ENCODE results near the gene SERPINI1. TPM values are rescaled to one million over a fixed set of nuclear protein-coding genes. Genes with fewer than 3 reads are reported as not detected.

Gene SERPINI1, protein sequence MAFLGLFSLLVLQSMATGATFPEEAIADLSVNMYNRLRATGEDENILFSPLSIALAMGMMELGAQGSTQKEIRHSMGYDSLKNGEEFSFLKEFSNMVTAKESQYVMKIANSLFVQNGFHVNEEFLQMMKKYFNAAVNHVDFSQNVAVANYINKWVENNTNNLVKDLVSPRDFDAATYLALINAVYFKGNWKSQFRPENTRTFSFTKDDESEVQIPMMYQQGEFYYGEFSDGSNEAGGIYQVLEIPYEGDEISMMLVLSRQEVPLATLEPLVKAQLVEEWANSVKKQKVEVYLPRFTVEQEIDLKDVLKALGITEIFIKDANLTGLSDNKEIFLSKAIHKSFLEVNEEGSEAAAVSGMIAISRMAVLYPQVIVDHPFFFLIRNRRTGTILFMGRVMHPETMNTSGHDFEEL
- polyA plus RNA-seq (ENCODE audit: insufficient read depth in 1 of 5, insufficient read length in 5 of 5, low replicate concordance in 1 of 5): 10 to 100 TPM in 4 of 5 donors, 1 to 10 TPM in 1; 9.9 to 17.6 (median 15.9) TPM
- long read RNA-seq, donor 1, transcript SERPINI1-202 (9 exons, 1,890 nt): major isoform, 7 of 12 reads
- long read RNA-seq, donor 1, partial matches to known transcripts: 5 of 12 reads
- long read RNA-seq, donor 1, other reads (novel, unspliced or antisense): 0 of 12 reads
- long read RNA-seq, donor 2, transcript SERPINI1-202 (9 exons, 1,890 nt): major isoform, 6 of 6 reads
- long read RNA-seq, donor 2, partial matches to known transcripts: 0 of 6 reads
- long read RNA-seq, donor 2, other reads (novel, unspliced or antisense): 0 of 6 reads
- long read RNA-seq, donor 3, partial matches to known transcripts: 0 of 3 reads
- long read RNA-seq, donor 3, other reads (novel, unspliced or antisense): 0 of 3 reads
- long read RNA-seq, donor 4, partial matches to known transcripts: 0 of 6 reads
- long read RNA-seq, donor 4, other reads (novel, unspliced or antisense): 0 of 6 reads
- long read RNA-seq, donor 5, transcript SERPINI1-202 (9 exons, 1,890 nt): major isoform, 6 of 17 reads
- long read RNA-seq, donor 5, partial matches to known transcripts: 8 of 17 reads
- long read RNA-seq, donor 5, other reads (novel, unspliced or antisense): 0 of 17 reads
- long read RNA-seq, donor 6, transcript SERPINI1-202 (9 exons, 1,890 nt): major isoform, 6 of 6 reads
- long read RNA-seq, donor 6, partial matches to known transcripts: 0 of 6 reads
- long read RNA-seq, donor 6, other reads (novel, unspliced or antisense): 0 of 6 reads
- long read RNA-seq, donor 7, transcript SERPINI1-202 (9 exons, 1,890 nt): major isoform, 5 of 6 reads
- long read RNA-seq, donor 7, partial matches to known transcripts: 0 of 6 reads
- long read RNA-seq, donor 7, other reads (novel, unspliced or antisense): 0 of 6 reads
- long read RNA-seq, donor 8, partial matches to known transcripts: 0 of 1 reads
- long read RNA-seq, donor 8, other reads (novel, unspliced or antisense): 0 of 1 reads

DNA sequence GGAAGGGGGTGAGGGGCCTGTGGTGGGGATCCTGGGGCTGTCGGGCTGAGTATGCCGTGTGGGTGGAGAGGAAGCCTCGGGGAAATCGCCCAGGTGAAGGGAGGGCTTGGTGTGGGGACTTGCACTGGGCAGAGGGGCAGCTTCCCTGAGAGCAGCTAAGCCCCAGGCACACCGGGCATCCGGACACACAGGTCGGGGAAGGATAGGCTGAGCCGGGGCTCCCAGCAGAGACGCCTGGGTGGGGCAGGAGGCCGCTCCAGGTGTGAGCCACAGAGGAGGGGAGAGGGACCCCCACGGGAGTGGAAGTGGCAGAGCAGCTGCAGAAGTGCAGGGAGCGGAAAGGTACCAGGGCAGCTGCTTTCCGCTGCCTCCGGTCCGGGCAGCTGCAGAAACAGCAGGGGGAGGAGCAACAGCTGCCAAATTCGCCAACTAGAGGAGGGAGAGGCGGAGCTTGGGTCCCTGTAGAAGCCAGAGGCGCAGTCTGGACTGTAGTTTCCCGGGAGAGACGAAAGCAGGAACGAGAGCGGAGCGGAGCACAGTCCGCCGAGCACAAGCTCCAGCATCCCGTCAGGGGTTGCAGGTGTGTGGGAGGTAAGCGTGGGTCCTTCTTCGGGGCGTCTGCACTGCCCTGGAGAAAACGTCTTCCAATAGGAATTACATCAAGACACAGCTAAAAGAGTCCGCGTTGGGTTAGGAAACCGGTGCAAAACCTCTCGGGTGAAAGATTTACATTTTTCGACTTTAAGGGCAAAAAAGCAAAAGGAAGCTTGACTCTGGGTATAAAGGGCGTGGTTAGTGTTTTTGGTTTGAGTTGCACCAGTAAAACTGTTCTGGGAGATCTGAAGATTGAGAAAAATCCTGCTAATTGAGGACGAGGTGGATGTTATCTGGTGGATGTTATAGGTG lies at the start of gene SERPINI1:
Gene SERPINI1, plus strand, starts transcription at position 489 of the 906 bp plus-strand sequence. CDS start 53,408 bp downstream, outside the sequence.
- peak; percentile 83 to 87 for DNase-seq

DNA sequence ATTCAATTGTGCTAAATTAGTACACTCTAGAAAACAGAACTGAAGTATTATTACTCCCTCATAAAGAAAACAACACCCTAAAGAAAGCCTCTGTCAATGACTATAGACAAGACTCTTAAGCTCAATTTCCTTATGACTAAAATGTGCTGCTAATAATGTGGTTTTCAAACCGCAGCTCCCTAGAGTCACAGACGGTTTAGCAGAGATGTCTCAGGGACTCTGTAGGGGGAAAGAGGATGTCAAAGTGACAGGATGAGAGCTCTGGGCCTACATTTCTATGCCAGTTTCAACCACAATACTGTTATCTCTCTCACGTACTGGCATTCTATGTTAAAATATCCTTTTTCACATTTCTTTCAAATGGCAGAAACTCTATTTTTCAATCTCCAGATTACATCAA lies 44.2 kb upstream of the SERPINI1 start:
- DNase-seq: no peak

DNA sequence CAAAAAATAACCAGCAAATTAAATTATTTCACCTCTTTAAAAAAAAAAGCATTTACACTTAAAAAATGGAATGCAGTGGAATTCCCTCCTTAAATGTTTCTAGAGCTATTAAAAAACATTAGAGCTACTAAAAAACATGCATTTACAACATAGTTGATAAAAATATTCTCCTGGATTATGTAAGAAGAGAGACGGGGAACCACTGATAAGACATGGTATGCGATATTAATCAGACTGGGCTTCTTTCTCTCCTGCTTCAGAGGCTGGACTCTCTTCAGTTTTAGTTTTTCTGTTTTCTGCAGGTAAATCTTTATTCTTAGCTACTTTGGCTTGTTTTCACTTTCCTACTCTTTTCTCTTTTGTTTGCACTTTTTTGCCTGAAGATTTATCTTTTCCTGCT lies 41.4 kb upstream of the SERPINI1 start:
- no peak for DNase-seq

DNA sequence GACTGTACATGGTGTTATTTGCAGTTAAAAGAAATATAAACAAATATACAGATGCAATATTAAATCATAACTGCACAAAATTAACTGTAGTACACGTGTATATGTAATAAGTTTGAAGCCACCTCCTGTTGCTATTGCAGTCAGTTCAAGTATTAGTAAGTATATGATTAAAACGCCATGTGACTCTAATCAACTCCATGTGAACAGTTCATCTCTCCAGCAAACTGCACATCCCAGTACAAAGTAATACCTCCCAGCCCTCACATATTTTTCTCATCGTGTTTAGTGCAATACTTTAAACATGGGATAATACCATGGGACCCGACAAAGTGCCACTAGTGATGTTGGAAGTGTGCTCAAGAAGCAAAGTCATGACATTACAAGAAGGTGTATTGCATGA lies 35.5 kb upstream of the SERPINI1 start:
- no peak for DNase-seq

DNA sequence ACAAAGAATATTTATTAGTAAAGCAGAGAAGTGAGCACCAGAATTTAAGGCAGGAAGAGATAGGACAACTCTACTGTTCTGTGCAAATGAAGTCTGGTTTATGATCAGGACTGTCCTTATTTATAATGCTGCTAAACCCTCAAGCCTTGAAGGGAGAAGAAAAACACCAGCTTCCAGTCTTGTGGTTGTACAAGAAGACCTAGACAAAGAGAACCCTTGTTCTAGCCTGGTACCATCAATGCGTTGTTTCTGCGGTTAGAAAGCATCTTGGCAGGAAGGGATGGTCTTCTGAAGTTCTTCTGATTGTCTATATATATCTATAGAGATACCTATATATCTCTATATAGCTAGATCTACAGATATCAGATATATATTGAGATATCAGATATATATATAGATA lies 34.6 kb upstream of the SERPINI1 start:
- no peak for DNase-seq

DNA sequence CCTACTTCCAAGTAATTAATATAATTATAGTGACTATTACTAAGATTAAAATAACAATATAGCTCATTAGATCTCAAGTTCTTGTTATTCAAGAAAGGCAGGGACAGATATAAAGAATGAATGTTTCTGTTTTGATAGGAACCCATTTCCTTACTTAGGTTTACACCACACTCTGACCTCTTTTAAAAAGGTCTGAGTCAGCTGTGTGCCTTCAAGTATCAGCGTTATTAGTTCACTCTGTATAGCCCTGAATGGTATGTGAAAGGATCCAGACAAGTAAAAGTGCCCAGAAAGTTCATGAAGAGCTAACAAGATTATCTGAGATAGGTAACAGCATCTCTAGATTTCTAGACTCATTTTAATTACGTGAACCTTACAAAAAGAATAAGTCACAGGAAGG lies 29.7 kb upstream of the SERPINI1 start:
- DNase-seq: no peak

DNA sequence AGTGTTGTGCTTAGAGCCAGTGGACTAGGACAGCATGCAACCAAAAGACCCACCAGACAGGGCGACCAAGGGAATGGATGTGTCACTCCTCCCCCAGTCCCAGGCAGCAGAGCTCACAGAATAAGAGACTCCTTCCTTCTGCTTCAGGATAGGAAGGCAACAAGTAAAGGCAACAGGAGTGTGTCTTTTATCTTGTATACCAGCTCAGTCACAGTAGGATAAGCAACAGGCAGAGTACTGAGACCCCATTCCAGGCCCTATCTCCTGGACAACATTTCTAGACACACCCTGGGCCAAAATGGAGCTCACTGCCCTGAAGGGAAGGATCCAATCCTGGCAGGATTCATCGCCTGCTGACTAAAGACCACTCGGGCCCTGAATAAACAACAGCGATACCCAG lies 25.8 kb upstream of the SERPINI1 start:
- no peak for DNase-seq

DNA sequence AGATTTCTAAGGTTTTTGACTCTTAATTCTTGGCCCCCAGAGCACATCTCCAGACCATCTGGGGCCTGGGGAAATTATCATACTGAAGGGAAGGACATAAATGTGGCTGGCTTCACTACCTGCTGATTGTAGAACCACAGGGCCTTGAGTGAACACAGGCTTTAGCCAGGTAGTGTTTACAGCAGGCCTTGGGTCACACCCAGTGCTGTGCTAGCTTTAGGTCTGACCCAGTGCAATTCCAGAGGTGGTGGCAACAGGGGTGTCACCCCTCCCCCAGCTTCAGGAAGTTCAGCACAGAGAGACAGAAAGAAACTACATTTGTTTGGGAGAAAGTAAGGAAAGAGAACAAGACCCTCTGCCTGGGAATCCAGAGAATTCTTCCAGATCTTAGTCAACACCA lies 25.0 kb upstream of the SERPINI1 start:
- DNase-seq: no peak

DNA sequence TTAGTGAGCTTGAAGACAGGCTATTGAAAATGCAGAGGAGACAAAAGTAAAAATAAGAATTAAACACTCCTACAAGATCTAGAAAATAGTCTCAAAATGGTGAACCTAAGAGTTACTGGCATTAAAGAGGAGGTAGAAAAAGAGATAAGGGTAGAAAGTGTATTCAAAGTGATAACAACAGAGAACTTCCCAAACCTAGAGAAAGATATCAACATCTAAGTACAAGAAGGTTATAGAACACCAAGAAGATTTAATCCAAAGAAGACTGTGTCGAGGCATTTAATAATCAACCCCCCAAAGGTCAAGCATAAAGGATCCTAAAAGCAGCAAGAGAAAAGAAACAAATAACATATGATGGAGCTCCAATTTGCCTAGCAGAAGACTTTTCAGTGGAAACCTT lies 24.1 kb upstream of the SERPINI1 start:
- DNase-seq: no peak

DNA sequence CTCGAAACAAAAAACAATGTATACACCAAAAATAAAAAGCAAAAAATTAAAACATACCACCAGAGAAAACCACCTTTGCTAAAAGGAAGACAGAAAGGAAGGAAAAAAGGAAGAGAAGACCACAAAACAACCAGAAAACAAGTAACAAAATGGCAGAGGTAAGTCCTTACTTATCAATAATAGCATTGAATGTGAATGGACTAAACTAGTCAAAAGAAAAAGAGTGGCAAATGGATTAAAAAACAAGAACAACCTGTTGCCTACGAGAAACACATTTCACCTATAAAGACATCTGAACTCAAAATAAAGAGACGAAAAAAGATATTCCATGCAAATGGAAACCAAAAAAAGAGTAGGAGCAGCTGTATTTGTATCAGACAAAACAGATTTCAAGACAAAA lies 23.1 kb upstream of the SERPINI1 start:
- no peak for DNase-seq

DNA sequence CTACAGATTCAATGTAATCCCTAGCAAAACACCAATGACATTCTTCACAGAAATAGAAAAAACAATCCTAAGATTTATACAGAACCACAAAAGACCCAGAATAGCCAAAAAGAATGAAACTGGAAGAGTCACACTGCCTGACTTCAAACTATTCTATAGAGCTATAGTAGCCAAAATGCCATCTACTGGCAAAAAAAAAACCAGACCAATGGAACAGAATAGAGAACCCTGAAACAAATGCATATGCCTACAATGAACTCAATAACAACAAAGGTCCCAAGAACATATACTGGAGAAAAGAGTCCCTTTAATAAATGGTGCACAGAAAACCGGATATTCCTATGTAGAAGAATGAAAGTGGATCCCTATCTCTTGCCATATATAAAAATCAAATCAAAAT lies 20.6 kb upstream of the SERPINI1 start:
- DNase-seq: no peak

DNA sequence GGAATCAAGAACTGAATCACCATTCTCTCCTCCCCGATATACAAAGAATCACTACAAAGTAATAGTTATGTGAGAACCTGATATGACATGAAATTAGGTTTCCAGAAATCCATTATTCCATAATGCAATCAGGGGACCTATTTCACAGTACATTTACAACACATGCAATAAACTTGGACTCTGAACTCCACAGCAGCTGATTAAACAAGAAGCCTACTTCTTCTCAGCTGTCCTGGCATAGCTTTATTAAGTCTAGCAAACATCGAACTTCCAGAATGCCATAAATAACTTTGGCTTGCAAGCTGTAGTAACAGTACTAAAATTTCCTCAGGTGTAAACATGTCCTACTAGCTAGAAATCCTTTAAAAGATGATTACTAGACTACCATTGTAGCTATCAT lies 18.6 kb upstream of the SERPINI1 start:
- no peak for DNase-seq

DNA sequence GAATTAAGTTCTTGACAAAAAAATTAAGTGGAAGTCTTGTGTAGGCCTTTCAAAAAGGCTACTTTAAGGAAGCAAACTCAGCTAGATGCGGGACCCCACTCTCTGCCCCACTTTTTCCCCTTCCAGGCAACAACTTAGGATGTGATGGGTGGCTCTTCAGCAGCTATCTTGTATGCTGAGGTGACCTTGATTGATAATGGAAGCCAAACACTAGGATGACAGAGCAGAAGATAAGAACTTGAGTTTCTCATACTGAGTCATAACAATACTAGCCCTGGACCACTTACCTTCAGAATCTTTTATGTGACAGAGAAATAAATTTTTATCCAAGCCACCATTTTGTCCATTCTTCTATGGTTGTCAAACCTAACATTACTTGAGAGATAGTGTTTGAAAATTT lies 16.9 kb upstream of the SERPINI1 start:
- no peak for DNase-seq

DNA sequence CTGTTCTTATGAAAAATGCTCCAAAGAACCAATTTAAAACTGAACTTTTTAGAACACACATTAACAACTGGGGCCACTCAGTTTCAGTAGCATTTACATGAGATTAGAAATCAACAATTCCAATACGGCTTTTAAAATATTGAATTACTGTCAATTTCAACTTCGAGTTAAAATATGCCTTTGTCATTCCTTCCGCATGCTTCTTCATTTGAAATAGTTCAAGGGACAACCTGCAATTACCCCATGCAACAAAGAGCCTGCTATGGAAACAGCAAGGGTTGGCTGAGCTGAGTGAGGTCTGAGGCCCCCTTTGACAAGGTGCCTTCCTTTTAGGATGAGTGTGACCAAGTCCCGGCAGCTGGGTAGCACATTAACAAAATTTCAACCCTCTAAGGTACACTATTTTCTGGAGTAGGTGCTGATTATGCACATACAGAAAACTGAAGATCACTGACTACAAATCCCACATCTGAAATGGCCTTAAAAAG lies 12.5 kb upstream of the SERPINI1 start:
- no peak for DNase-seq

DNA sequence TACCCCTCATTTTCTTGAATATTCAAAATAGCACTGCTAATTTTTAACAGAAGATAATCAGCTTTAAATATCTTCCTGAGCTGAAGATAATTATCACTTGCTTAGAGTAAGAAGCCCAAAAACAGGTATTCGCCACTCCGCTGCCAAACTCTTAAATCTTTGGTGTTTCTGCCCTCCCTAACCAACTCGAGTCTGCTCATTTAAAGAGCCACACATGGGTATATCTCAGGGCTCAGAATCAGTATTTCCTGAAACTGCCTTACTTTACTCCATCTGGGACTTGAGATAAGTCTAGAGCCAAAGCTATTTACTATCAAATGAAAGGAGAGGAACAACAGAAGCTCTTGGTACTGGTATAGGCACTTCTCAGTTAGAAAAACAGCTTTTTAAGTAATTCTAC lies 11.6 kb upstream of the SERPINI1 start:
- no peak for DNase-seq

DNA sequence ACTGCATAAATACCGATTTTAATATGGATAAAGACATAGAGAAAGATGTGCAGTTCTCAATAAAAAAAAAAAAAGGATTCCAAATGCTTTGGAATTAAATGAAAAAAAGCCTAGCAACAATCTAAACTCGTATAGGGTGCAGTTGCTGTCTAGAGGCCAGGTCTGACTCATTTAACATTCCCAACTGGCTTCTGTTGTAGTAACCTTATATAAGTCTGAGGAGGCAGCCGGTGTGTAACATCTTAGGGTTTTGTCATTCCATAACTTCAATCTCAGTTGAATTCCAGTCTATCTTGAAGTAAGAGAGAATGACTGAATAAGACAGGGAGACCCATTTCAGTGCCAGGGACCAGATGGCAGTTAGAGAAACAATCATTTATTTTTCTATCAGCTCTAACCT lies 7.3 kb upstream of the SERPINI1 start:
- DNase-seq: no peak

DNA sequence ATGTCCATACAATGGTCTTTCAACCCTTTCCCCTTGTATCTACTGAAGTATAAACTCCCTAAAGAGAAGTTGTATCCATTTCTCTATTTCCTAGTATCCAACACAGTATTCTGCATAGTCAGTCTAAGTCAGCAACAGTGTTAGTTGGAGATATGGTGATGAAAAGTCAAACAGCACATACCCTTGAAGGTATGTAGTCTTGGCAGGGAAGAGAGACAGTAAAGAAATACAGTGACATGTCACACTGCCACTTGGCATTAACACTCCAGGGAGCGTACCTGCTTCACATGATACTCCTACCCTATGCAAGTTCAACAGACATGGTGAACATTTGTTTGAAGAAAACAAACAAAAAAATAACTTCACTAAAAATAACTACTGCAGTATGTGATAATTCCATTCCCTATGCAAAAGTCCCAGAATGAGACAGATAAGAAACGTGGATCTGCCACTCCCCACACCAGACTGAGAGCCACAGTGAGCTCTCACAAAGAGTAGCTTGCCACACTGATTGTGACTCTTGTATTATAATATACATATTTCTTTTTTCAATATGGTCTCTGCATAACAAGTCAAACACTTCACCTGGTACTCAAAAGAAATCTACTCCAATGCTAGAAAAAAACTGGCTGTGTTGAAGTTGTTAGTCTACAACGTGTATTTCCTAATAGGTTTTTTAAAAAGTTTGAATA lies 6.7 kb upstream of the SERPINI1 start:
- DNase-seq: no peak

DNA sequence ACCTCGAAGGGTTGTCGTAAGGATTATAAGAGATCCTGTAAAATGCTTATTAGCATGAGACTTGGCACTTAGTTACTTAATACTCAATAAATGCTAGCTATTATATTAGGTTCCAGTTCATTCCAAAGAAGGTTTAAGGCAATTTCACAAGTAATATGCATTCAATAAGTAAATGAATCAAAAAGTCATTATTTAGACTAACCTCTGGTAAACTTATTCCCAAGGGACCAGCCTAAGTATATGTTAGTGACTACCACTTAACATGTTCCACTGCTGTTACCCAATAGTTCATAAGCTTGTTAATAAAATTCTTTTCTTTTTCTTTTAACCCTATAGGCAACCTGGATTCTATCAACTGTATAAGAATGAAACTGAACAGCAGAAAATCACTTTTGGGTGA lies 5.9 kb upstream of the SERPINI1 start:
- DNase-seq: no peak

DNA sequence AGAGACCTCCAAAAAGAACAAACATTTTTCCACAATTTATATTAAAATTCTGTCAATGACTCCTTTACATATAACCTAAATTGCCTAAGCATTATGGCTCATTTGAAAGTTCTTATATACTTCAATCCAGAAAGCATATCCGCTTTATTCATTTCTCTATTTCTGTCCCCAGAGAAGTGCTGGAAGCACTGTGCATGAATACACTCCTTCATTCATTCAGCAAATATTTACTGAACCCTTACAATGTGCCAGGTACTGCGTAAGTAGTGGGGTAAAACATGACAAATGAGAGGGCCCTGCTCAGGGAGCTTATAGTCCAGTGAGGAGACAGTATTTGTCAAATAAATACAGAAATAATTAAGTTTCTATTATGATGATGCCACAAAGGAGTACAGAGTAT lies 4.1 kb upstream of the SERPINI1 start:
- DNase-seq: no peak
